ENCODE results near the gene GLI2. TPM values are rescaled to one million over a fixed set of nuclear protein-coding genes. Genes with fewer than 3 reads are reported as not detected.

The GLI2 gene
- total RNA-seq (2021; fragmentation: NEBNext Ultra II Directional; extraction: Animal tissue kit (Norgen Biotek cat#: 25700)): 46.9 and 49.8 TPM in 2 replicates
- 18.4 and 28.8 TPM in 2 replicates for polyA plus RNA-seq (2011; rRNA removed)
- 12.7 TPM for polyA plus RNA-seq (2011; cell fraction: cytosol; rRNA removed)
- 59.5 TPM for polyA plus RNA-seq (2011; cell fraction: nucleus; rRNA removed)
- 17.6 to 27.8 TPM (median 24.7 TPM) in 4 replicates for polyA plus RNA-seq (2012, experiment 1 of 2)
- 9.7 TPM for polyA plus RNA-seq (2012, experiment 2 of 2)
- 17.1 TPM for polyA plus RNA-seq (2013, experiment 1 of 2)
- 16.9 TPM for polyA plus RNA-seq (2013, experiment 2 of 2)
- 17.2 and 19.9 TPM in 2 replicates for polyA minus RNA-seq (2011; rRNA and poly(A)+ RNA removed)
- 23.0 TPM for polyA minus RNA-seq (2011; cell fraction: cytosol; rRNA and poly(A)+ RNA removed)
- 42.4 TPM for polyA minus RNA-seq (2011; cell fraction: nucleus; rRNA and poly(A)+ RNA removed)
- long read RNA-seq, experiment 1, partial matches to known transcripts: 3 of 30 reads
- long read RNA-seq, experiment 1, other reads (novel, unspliced or antisense): 27 of 30 reads
- long read RNA-seq, experiment 2, partial matches to known transcripts: 2 of 4 reads
- long read RNA-seq, experiment 2, other reads (novel, unspliced or antisense): 2 of 4 reads

GRCh38 chr2:120735746-120736170 lies at the start of gene GLI2:
Gene GLI2 (plus strand): TSS chr2:120735868. CDS start chr2:120797321, 61,453 bp downstream.
- H2BK5ac ChIP-seq (ENCODE audit: low read depth, low read length): peak within 1 kb of the TSS; percentile 95
- TF ChIP-seq YY1 (IDR thresholded peaks at IDR 0.05; ENCODE audit: low read depth, low read length) (0 out of 2 replicates have a peak, but pooled peaks have one; percentile 51), USF2 (IDR thresholded peaks at IDR 0.05; ENCODE audit: low read length) (no peak), TBP (IDR thresholded peaks at IDR 0.05; ENCODE audit: low read depth, low read length) (peak; percentile 45; the same call in 1 of the 2 replicates), EZH2 (IDR thresholded peaks at IDR 0.05; ENCODE audit: low read depth, low read length, severe bottlenecking) (no peak), GABPA (IDR thresholded peaks at IDR 0.05; ENCODE audit: borderline replicate concordance, insufficient read depth, low read length) (0 out of 2 replicates have a peak, but pooled peaks have one; percentile 49)

More at GRCh38 chr2:120735746-120736170, at the start of gene GLI2:
- H3K23me2 ChIP-seq (ENCODE audit: low read depth, low read length): peaks cover 31% of the 10 kb centered on the region
- no peak within 1 kb of the TSS for H3K14ac ChIP-seq (ENCODE audit: insufficient read length)
- peak within 1 kb of the TSS; percentile 94 for H3K18ac ChIP-seq (ENCODE audit: extremely low read depth, low read length)
- H3K56ac ChIP-seq (replicated peaks; ENCODE audit: insufficient read length, low read depth, low read length): peak within 1 kb of the TSS; percentile 91
- POLR2A ChIA-PET (ENCODE audit: partially characterized antibody): interaction anchor here (0.7 to 3.9 kb wide), 7 partner anchors 12 to 340 kb away, joined by 3 to 15 read pairs (median 4); no protein-coding TSS in a partner anchor
- peak within 1 kb of the TSS; percentile 94 for H4K91ac ChIP-seq (replicated peaks; ENCODE audit: insufficient read length, low read length)
- peak within 1 kb of the TSS; percentile 68 to 78 (median 76) for H3K9ac ChIP-seq (replicated peaks in 1 of 4; ENCODE audit: extremely low read depth in 1 of 4, low read depth in 3 of 4, low read length in 3 of 4)
- no peak within 1 kb of the TSS for H2BK120ac ChIP-seq (replicated peaks; ENCODE audit: low read depth, low read length)
- peaks cover 0 to 36% of the 10 kb centered on the region in 2 experiments; a peak in 2 of 4 replicates for H3K79me2 ChIP-seq (ENCODE audit: control insufficient read depth in 1 of 2, insufficient read depth in 2 of 2, low read length in 2 of 2)
- peak within 1 kb of the TSS; percentile 76 for H3K4ac ChIP-seq (replicated peaks; ENCODE audit: insufficient read length, low read depth, low read length)
- H3K9me3 ChIP-seq (ENCODE audit: insufficient read depth in 2 of 2, low read depth in 1 of 2, low read length in 1 of 2): no peaks in the 10 kb centered on the region
- no peak within 1 kb of the TSS for H3K23ac ChIP-seq (ENCODE audit: insufficient read length)
- H2BK15ac ChIP-seq (ENCODE audit: low read length): peak within 1 kb of the TSS; percentile 72; the same call in 1 of the 2 replicates
- no peaks in the 10 kb centered on the region; a peak in 1 of 8 replicates for H3K36me3 ChIP-seq (ENCODE audit: control insufficient read depth in 2 of 4, insufficient read depth in 4 of 4, low read length in 3 of 4)
- H2AK5ac ChIP-seq (ENCODE audit: low read depth, low read length): no peak within 1 kb of the TSS
- H2BK12ac ChIP-seq (ENCODE audit: low read depth, low read length): peak within 1 kb of the TSS; percentile 68; the same call in 1 of the 2 replicates
- FAIRE-seq (no peak), DNase-seq (ENCODE audit: low read depth in 1 of 2, low spot score in 2 of 2) (peak; percentile 50 to 90)
- H4K5ac ChIP-seq (ENCODE audit: insufficient read length, low read depth, low read length): peak within 1 kb of the TSS; percentile 79
- CTCF ChIA-PET (ENCODE audit: partially characterized antibody): interaction anchor here (1.0 to 4.4 kb wide), 17 partner anchors 14 to 334 kb away, joined by 3 to 20 read pairs (median 4); no protein-coding TSS in a partner anchor
- H3K4me2 ChIP-seq (ENCODE audit: insufficient read depth in 1 of 2, low read depth in 2 of 2, low read length in 2 of 2): peak within 1 kb of the TSS; percentile 91 to 99
- no peak within 1 kb of the TSS; the same call in 1 of the 2 replicates for H2BK20ac ChIP-seq (ENCODE audit: low read length)
- peak within 1 kb of the TSS; percentile 90 for H4K8ac ChIP-seq (ENCODE audit: extremely low read depth, insufficient read depth, low read length)
- H2AFZ ChIP-seq (ENCODE audit: low read length): no peak within 1 kb of the TSS
- H3K27me3 ChIP-seq (replicated peaks in 1 of 4; ENCODE audit: control insufficient read depth in 3 of 4, extremely low read depth in 1 of 4, insufficient read depth in 3 of 4, low read length in 3 of 4): no peaks in the 10 kb centered on the region; a peak in 1 of 7 replicates
- 1% methylated on average over 37 of the region's 59 CpGs; no CpG with 5 or more reads in 1 of the 2 experiments for WGBS, 2 experiments (ENCODE audit: extremely low coverage in 1 of 2, insufficient coverage in 1 of 2, insufficient read length in 1 of 2, insufficient replicate concordance in 2 of 2, low coverage in 1 of 2, low lambda C conversion rate in 2 of 2, missing lambda C conversion rate in 1 of 2)
- H3K79me1 ChIP-seq (ENCODE audit: low read depth, low read length): peaks cover 2% of the 10 kb centered on the region; the same call in 1 of the 2 replicates
- peaks cover 12 to 24% (median 16%) of the 10 kb centered on the region in 4 experiments for H3K4me1 ChIP-seq (replicated peaks in 1 of 4; ENCODE audit: control insufficient read depth in 3 of 4, insufficient read depth in 4 of 4, low read length in 3 of 4)
- no peaks in the 10 kb centered on the region for H4K20me1 ChIP-seq (replicated peaks in 1 of 2; ENCODE audit: control insufficient read depth in 1 of 2, insufficient read depth in 2 of 2, low read length in 2 of 2)
- H3K27ac ChIP-seq (ENCODE audit: low read depth, low read length): peak within 1 kb of the TSS; percentile 79; the same call in 1 of the 2 replicates
- peak within 1 kb of the TSS; percentile 80 to 91 (median 89) for H3K4me3 ChIP-seq (ENCODE audit: extremely low read depth in 1 of 4, insufficient read depth in 2 of 4, low read depth in 3 of 4, low read length in 4 of 4)

All from H1 (cell line).